Uterus (tissue), 2 donors: Measurements from ENCODE around the gene SYT2.
"Not testable (repeated sequence)": the region's sequence is repeated elsewhere in the genome, so short reads cannot be mapped to it uniquely, and the experiment has no call there.

Experiments
- POLR2A ChIP-seq, 2 donors: fragments of 450-650 bp; IDR thresholded peaks; one replicate each; pipeline ENCODE4 v1.6.1; 2016; ENCODE audit warnings: antibody characterized with exemption in 2 of 2, mild to moderate bottlenecking in 1 of 2, moderate library complexity in 1 of 2
- TF ChIP-seq, protein P1 (sequence below), 4 experiments: fragments of 200-600 bp in 2 of 4; fragments of 450-650 bp in 2 of 4; sonication (generic) in 2 of 4; IDR thresholded peaks; one replicate each; pipeline ENCODE4 v1.5.1; 2016 to 2019; ENCODE audit warnings: antibody characterized with exemption in 4 of 4, mild to moderate bottlenecking in 2 of 4, moderate library complexity in 1 of 4

DNA sequence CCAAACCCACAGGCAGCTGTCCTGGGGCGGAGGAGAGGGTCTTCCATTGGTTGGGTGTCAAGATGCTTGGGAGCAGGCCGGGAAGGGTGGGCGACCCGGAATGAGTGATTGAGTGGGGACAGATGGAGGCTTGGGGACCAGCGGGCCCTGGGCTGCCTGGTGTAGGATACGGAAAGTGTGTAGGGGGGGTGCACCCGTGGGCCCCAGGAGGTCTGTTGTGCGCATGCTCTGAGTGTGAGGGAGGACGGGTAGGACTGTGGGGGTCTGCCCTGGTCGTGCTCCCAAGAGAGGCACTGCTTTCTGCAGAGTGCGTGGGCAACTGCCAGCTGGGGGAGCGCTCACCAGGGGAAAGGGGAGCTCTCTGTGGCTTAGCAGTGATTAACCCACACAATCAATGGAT lies 86.8 kb downstream of the SYT2 start:
- TF ChIP-seq, protein P1, sequence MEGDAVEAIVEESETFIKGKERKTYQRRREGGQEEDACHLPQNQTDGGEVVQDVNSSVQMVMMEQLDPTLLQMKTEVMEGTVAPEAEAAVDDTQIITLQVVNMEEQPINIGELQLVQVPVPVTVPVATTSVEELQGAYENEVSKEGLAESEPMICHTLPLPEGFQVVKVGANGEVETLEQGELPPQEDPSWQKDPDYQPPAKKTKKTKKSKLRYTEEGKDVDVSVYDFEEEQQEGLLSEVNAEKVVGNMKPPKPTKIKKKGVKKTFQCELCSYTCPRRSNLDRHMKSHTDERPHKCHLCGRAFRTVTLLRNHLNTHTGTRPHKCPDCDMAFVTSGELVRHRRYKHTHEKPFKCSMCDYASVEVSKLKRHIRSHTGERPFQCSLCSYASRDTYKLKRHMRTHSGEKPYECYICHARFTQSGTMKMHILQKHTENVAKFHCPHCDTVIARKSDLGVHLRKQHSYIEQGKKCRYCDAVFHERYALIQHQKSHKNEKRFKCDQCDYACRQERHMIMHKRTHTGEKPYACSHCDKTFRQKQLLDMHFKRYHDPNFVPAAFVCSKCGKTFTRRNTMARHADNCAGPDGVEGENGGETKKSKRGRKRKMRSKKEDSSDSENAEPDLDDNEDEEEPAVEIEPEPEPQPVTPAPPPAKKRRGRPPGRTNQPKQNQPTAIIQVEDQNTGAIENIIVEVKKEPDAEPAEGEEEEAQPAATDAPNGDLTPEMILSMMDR (IDR thresholded peaks at IDR 0.05) = not testable (repeated sequence)
- TF ChIP-seq POLR2A (IDR thresholded peaks at IDR 0.05) = not testable (repeated sequence)
